SK-MEL-5 (cell line): Measurements from ENCODE around the gene SYTL5. TPM values are rescaled to one million over a fixed set of nuclear protein-coding genes. Genes with fewer than 3 reads are reported as not detected.

ENCODE experiments used
- DNase-seq: peaks from one replicate; pipeline ENCODE4 v3.0.0-alpha.2; 2016; ENCODE audit warnings: low read depth, low spot score
- in situ Hi-C: cut with HindIII; loops from 2 replicates; pipeline ENCODE4 v1.10.0; 2016; ENCODE audit warnings: low sequenced_read_pairs, high pct_unique_total_duplicates, low pct_unique_long_range_greater_than_20kb
- total RNA-seq: library from RNA; depleted of rRNA; stranded (reverse); fragments of >200 nt; shearing (Covaris generic); gene quantifications from 2 replicates; pipeline ENCODE4 v1.2.3, GENCODE V29; 2014

The SYTL5 gene
- total RNA-seq, 1 experiment from 2014 or later, result 69.1 TPM

GRCh38 chrX:38109042-38109898 is 102.9 kb downstream of the SYTL5 start:
- DNase-seq, result no peak
- in situ Hi-C loops, result no loop called here

- in situ Hi-C loops, result no loop called here
- no peak for DNase-seq
Observed at GRCh38 chrX:38110231-38110630, 103.9 kb downstream of the SYTL5 start.

- DNase-seq, result no peak
- in situ Hi-C loops, result no loop called here
Observed at GRCh38 chrX:38111196-38111595, 104.8 kb downstream of the SYTL5 start.

GRCh38 chrX:38112566-38112965 is 106.2 kb downstream of the SYTL5 start:
- no peak for DNase-seq
- in situ Hi-C loops, result no loop called here

GRCh38 chrX:38116706-38117105 is 110.4 kb downstream of the SYTL5 start:
- DNase-seq, result no peak
- in situ Hi-C loops, result no loop called here

GRCh38 chrX:38117485-38117884 is 111.1 kb downstream of the SYTL5 start:
- no peak for DNase-seq
- in situ Hi-C loops, result no loop called here

GRCh38 chrX:38124000-38124399 is 117.6 kb downstream of the SYTL5 start:
- in situ Hi-C loops, result no loop called here
- DNase-seq, result peak; percentile 15

GRCh38 chrX:38126179-38126578 is 119.8 kb downstream of the SYTL5 start:
- in situ Hi-C loops, result no loop called here
- DNase-seq, result no peak

- in situ Hi-C loops, result no loop called here
- DNase-seq, result no peak
Observed at GRCh38 chrX:38127961-38128360, 121.6 kb downstream of the SYTL5 start.

GRCh38 chrX:38129366-38129765 is 123.0 kb downstream of the SYTL5 start:
- peak; percentile 45 for DNase-seq
- in situ Hi-C loops, result no loop called here

- in situ Hi-C loops, result no loop called here
- no peak for DNase-seq
Observed at GRCh38 chrX:38138157-38138891, 132.0 kb downstream of the SYTL5 start.

- in situ Hi-C loops, result no loop called here
- DNase-seq, result no peak
Observed at GRCh38 chrX:38138900-38139299, 132.5 kb downstream of the SYTL5 start.

- in situ Hi-C loops, result no loop called here
- DNase-seq, result no peak
Observed at GRCh38 chrX:38142610-38143009, 136.3 kb downstream of the SYTL5 start.

- in situ Hi-C loops, result no loop called here
- no peak for DNase-seq
Observed at GRCh38 chrX:38149016-38149415, 142.7 kb downstream of the SYTL5 start.

- in situ Hi-C loops, result no loop called here
- DNase-seq, result no peak
Observed at GRCh38 chrX:38150993-38151392, 144.6 kb downstream of the SYTL5 start.

GRCh38 chrX:38151441-38151840 is 145.1 kb downstream of the SYTL5 start:
- peak; percentile 68 for DNase-seq
- in situ Hi-C loops, result no loop called here

GRCh38 chrX:38154340-38154739 is 148.0 kb downstream of the SYTL5 start:
- no peak for DNase-seq
- in situ Hi-C loops, result no loop called here

- in situ Hi-C loops, result no loop called here
- no peak for DNase-seq
Observed at GRCh38 chrX:38154818-38155217, 148.5 kb downstream of the SYTL5 start.

- in situ Hi-C loops, result no loop called here
- no peak for DNase-seq
Observed at GRCh38 chrX:38156838-38157237, 150.5 kb downstream of the SYTL5 start.
